NCI-H774 (cell line): ENCODE results near the gene GALNT9.
"Not testable (repeated sequence)": the region's sequence is repeated elsewhere in the genome, so short reads cannot be mapped to it uniquely, and the experiment has no call there.

Experiments
- DNase-seq: peaks from one replicate; lab custom pipeline; 2025; lab: John Stamatoyannopoulos, UW

The GALNT9 gene

GRCh38 chr12:132312516-132312915, 16.9 kb downstream of the GALNT9 start:
- DNase-seq = no peak

- no peak for DNase-seq
Measured at GRCh38 chr12:132311201-132311915, 18.0 kb downstream of the GALNT9 start.

GRCh38 chr12:132310181-132311040, 19.0 kb downstream of the GALNT9 start:
- DNase-seq = no peak

- no peak for DNase-seq
Measured at GRCh38 chr12:132309596-132310086, 19.7 kb downstream of the GALNT9 start.

- DNase-seq = no peak
Measured at GRCh38 chr12:132308853-132309595, 20.4 kb downstream of the GALNT9 start.

GRCh38 chr12:132307976-132308852, 21.2 kb downstream of the GALNT9 start:
- no peak for DNase-seq

GRCh38 chr12:132306885-132307191, 22.6 kb downstream of the GALNT9 start:
- DNase-seq = no peak

GRCh38 chr12:132305991-132306884, 23.2 kb downstream of the GALNT9 start:
- DNase-seq = no peak

GRCh38 chr12:132305560-132305966, 23.8 kb downstream of the GALNT9 start:
- DNase-seq = no peak

- DNase-seq = not testable (repeated sequence)
Measured at GRCh38 chr12:132304866-132305265, 24.5 kb downstream of the GALNT9 start.

GRCh38 chr12:132303853-132304373, 25.5 kb downstream of the GALNT9 start:
- not testable (repeated sequence) for DNase-seq

- no peak for DNase-seq
Measured at GRCh38 chr12:132302466-132303358, 26.7 kb downstream of the GALNT9 start.

- no peak for DNase-seq
Measured at GRCh38 chr12:132300789-132301722, 28.3 kb downstream of the GALNT9 start.

GRCh38 chr12:132296063-132296462, 33.3 kb downstream of the GALNT9 start:
- DNase-seq = no peak

GRCh38 chr12:132295561-132295960, 33.8 kb downstream of the GALNT9 start:
- not testable (repeated sequence) for DNase-seq

- no peak for DNase-seq
Measured at GRCh38 chr12:132295101-132295526, 34.3 kb downstream of the GALNT9 start.

GRCh38 chr12:132294121-132295034, 35.0 kb downstream of the GALNT9 start:
- no peak for DNase-seq
